Ramos (cell line): ENCODE data around the gene ADRA1B.
"Not testable (repeated sequence)": the region's sequence is repeated elsewhere in the genome, so short reads cannot be mapped to it uniquely, and the experiment has no call there.

ENCODE experiments used
- in situ Hi-C: fragments of 300-500 bp; cut with MboI; formaldehyde crosslinking; loops from one replicate; pipeline ENCODE4 v1.14.3; 2022; ENCODE audit warnings: low sequenced_read_pairs; ENCODE audit not compliant: unreplicated experiment

The ADRA1B gene

DNA sequence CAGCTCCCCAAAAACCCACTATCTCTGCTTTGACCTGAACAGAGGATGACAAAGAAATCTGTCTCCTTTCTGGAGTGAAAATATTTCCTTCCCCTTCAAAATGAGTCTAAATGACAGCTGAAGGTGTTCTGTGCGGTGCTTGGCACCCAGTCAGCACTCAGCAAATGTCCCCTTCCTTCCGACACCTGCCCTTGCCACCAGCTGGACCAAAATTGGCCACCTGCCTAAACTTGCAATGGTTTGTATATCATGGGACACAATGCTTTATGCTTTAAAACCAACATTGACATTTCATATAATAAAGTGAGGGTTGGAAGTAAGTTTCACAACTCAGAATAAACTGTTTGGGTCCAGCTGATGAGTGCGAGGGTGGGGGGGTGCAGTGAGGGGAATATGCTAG lies 85.2 kb downstream of the ADRA1B start:
- in situ Hi-C loops, result no loop called here

DNA sequence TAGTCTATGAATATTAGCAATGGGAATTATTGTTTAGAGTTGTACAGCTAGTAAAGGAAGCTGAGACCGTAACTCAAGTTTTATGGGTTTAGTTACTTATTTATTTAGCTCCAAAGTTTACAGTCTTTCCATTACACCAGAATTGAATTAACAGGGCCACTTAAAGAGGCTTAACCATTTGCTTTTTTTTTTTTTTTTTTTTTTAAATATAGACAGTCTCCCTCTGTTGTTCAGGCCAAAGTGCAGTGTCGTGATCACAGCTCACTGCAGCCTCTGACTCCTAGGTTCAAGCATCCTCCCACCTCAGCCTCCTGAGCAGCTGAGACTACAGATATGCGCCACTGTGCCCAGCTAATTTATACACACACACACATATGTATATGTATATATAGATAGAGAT lies 91.2 kb downstream of the ADRA1B start:
- in situ Hi-C loops, result no loop called here

DNA sequence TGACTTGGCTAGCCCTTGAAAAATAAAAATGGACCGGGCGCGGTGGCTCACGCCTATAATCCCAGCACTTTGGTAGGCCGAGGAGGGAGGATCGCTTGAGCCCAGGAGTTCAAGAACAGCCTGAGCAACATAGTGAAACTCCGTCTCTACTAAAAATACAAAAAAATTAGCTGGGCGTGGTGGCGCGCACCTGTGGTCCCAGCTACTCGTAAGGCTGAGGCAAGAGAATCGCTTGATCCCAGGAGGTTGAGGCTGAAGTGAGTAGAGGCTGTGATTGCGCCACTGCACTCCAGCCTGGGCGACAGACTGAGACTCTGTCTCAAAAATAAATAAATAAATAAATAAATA lies 92.2 kb downstream of the ADRA1B start:
- in situ Hi-C loops, result not testable (repeated sequence)

DNA sequence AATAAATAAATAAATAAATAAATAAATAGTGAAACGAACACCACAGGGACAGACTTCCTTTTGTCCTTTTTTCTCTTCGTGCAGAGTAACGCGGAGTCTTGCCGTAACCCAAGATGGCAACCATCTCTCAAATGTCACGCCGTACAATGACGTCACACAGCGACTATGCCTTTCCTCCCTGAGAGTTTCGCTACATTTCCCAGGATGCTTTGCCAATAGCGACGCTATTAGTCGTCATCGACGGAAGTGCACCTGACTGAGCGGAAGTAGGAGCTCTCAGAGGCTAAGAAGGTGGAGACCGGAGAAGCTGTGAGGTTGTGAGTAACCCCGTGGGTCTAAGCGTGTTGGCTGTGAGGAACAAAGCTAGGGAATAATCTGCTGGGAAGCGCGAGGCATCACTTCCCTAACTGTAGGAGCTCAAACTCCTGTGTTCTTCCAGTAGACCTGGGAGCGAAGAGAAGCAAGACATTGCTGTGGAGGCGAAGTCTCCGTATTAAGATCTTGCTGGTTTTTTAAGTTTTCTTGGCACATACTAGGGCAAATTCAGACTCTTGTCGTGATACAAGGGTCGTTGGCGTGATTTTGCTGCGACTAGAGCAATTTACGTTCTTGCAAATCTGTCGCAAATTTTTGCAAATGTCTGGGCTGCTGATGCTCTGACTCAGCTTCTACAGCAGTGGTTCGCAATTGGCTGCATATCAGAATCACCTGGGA lies 92.8 kb downstream of the ADRA1B start, which contains the start of gene TTC1:
Gene TTC1, plus strand, starts transcription at position 263 of the 714 bp plus-strand sequence. CDS start 1,390 bp downstream, outside the sequence.
- in situ Hi-C loops, result no loop called here

DNA sequence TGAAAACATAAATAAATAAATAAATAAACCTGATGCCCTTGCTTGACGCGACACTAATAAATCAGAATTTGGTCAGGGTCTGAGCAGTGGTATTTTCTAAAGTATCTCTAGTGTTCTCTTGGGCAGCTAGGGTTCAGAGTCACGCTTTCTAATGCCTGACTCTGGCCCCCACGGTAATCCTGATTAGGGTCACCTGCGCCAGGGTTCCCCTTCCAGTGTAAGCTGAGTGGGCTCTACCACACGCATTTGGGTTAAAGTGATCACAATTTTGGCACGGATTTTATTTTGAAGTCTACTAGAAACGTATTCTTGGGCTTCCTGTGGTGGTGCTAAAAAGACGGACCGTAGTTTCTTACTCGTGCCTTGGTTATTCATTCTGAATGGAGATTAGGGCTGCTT lies 93.3 kb downstream of the ADRA1B start:
- in situ Hi-C loops, result no loop called here

DNA sequence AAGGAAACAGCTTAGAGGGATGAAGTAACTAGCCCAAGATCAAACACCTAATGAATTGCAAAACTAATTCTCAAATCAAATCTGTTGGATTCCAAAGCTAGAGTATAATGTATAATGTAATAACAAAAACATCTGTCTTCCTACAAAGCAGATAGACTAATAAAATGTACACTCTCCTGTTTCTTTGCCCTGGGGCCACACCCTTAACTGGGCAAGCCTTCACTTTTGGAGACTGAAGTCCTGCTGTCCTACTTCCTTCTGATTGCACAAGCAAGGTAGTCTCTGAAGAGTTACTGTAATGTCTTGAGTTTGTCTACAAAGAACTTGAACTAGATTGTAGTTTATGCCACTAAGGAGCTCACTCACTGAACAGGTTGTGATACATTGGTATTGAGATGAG lies 95.2 kb downstream of the ADRA1B start:
- in situ Hi-C loops, result no loop called here

DNA sequence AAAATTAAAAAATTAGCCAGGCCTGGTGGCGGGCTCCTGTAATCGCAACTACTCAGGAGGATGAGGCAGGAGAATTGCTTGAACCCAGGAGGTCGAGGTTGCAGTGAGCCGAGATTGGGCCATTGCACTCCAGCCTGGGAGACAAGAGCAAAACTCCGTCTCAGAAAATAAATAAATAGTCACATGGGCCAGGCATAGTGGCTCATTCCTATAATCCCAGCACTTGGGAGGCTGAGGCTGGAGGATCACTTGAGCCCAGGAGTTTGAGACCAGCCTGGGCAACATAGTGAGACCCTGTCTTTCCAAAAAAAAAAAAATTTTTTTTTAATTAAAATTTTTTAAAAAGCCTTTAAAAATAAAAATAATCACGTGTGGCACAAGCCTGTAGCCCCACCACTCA lies 97.9 kb downstream of the ADRA1B start:
- in situ Hi-C loops, result not testable (repeated sequence)

DNA sequence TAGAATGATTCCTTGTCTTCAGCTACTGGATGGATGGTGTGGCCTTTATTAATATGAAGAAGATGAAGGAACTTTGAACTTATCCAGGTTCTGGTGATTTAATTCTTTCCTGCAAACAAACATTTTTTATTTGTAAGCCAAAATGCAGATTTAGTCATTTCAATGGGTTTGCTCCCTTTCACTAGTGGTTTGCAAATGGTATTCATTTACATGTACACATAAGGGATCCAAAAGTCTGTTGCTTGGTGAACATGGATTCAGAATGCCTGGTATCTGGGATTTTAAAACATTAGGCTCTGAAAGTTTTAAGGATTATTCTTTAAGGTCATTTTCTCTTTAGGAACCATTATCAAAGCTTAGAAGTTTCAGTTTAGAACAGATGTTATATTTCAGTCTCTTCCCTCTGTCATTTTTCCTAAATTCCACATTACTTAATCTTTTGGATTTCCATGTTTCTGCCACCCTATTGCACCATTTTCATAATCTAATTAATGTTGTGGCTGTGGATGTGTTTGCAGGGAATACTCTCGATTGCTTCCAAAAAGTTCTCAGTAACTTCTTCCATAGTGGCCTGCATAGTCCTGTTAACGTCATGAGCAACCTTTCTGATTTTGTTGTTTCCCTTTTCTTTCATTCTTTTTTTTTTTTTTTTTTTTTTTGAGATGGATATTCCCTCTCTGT lies 102.8 kb downstream of the ADRA1B start:
- in situ Hi-C loops, result no loop called here

DNA sequence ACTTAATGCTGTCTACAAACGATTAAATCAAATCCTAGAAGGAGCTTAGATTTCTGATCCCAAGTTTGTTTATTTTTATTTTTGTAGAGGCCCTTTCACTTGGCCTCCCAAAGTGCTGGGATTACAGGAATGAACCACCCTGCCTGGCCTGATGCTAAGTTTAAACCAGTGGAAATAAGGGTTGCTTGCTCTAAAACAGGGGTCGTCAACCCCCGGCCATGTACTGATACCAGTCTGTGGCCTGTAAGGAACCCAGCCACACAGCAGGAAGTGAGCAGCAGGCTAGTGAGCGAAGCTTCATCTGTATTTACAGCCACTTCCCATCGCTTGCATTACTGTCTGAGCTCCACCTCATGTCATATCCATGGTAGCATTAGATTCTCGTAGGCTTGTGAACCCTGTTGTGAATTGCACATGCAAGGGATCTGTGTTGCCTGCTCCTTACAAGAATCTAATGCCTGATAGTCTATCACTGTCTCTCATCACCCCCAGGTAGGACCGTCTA lies 104.0 kb downstream of the ADRA1B start:
- in situ Hi-C loops, result loop anchor here (5.0 kb wide), 1 partner anchor 327 kb away; no protein-coding TSS in a partner anchor

DNA sequence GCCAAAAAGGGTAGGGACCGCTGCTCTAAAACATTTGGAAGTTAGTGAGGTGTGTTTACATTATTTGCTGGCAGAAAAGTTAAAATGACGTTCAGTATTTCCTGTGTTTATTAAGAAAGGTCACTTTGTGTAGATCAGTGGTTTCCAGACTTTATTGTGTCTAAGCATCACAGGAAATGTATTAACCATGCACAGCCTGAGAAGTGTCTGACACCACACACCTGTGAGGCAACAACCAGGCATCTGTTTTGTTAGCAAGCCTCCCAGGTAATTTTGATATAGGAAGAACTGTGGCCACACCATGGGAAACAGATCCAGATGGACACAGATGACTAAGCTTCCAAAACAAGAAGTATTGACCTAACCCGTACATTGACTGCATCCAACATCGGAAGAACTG lies 104.7 kb downstream of the ADRA1B start:
- in situ Hi-C loops, result loop anchor here (5.0 kb wide), 1 partner anchor 326 kb away; no protein-coding TSS in a partner anchor

DNA sequence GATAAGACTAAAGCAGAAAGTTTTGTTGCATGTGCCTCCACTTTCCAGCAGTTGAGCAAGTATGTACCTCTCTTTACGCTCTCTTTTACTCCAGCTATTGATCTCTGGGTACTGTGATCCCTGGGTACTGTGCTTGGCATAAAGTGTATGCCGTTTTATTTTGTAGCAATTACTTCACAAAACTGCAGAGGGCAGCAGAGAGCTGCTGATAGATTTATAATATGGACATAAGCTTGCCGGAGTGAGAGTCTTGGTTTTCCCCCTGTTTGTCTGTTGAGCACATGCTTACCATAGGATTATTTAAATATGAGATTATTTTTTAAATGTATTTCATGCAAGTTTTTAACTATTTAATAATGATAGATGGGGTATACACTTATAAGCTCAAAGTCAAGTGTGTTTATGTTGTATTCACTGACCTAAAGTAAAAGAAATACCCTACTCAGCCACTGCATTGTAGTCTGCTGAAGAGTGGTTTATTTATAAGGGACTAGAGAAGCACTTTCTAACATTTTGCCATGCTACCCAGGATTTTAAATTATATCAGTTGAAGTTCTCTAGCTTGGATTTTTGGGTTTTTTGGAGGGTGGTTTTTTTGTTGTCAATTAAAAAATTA lies 105.7 kb downstream of the ADRA1B start:
- in situ Hi-C loops, result loop anchor here (5.0 kb wide), 1 partner anchor 325 kb away; no protein-coding TSS in a partner anchor
